GM12892 (cell line): Measurements from ENCODE around the gene DHDDS.

Experiments used
- POLR2A ChIP-seq: IDR thresholded peaks from 2 replicates; pipeline ENCODE4 v1.6.1; 2011; ENCODE audit warnings: low read depth, low read length, control low read depth
- TAF1 ChIP-seq: IDR thresholded peaks from 2 replicates; pipeline ENCODE4 v1.6.1; 2011; ENCODE audit warnings: low read depth, mild to moderate bottlenecking, control low read depth, low read length, borderline replicate concordance

- TF ChIP-seq TAF1 (no peak), POLR2A (peak; percentile 22; the same call in 1 of the 2 replicates)
Measured at GRCh38 chr1:26476958-26477357, 44.8 kb downstream of the DHDDS start.
